Activated T-cell treated with anti-CD3 and anti-CD28 coated beads, Interleukin-2, amount 50 U/mL, for 1 hour (primary cell): ENCODE measurements around the gene RRP8.

ENCODE experiments used
- DNase-seq: peaks from one replicate; pipeline ENCODE4 v3.0.0-alpha.2; 2020

The RRP8 gene

GRCh38 chr11:6616596-6617250 lies 13.3 kb upstream of the RRP8 start:
- DNase-seq = no peak

GRCh38 chr11:6615882-6616585 lies 12.6 kb upstream of the RRP8 start:
- DNase-seq = no peak

- DNase-seq = no peak
These were observed 11.6 kb upstream of the RRP8 start for GRCh38 chr11:6615046-6615445.

GRCh38 chr11:6614446-6614845 lies 11.0 kb upstream of the RRP8 start:
- no peak for DNase-seq

- DNase-seq = no peak
These were observed 10.1 kb upstream of the RRP8 start for GRCh38 chr11:6613496-6613895.

GRCh38 chr11:6612213-6613041 lies 9.0 kb upstream of the RRP8 start, which contains the start of gene TAF10:
Gene TAF10 (minus strand): TSS chr11:6612216. CDS start chr11:6612189, 27 bp downstream.
- peak; percentile 95 for DNase-seq

GRCh38 chr11:6611963-6612212 lies 8.5 kb upstream of the RRP8 start:
- DNase-seq = no peak

GRCh38 chr11:6611092-6611962 lies 7.9 kb upstream of the RRP8 start:
- no peak for DNase-seq

- DNase-seq = peak; percentile 17
These were observed 7.2 kb upstream of the RRP8 start for GRCh38 chr11:6610591-6610990.

GRCh38 chr11:6609502-6610015 lies 6.1 kb upstream of the RRP8 start:
- no peak for DNase-seq

GRCh38 chr11:6608726-6609501 lies 5.5 kb upstream of the RRP8 start:
- DNase-seq = no peak

- no peak for DNase-seq
These were observed 4.6 kb upstream of the RRP8 start for GRCh38 chr11:6608011-6608410.

GRCh38 chr11:6607190-6607795 lies 3.9 kb upstream of the RRP8 start:
- no peak for DNase-seq

- DNase-seq = peak; percentile 48
These were observed 3.2 kb upstream of the RRP8 start for GRCh38 chr11:6606471-6607189.

GRCh38 chr11:6604790-6605189 lies 1.4 kb upstream of the RRP8 start:
- no peak for DNase-seq

- DNase-seq = peak; percentile 63
These were observed 738 bp upstream of the RRP8 start for GRCh38 chr11:6604081-6604626.

- no peak for DNase-seq
These were observed 1.1 kb downstream of the RRP8 start for GRCh38 chr11:6602096-6602940.

GRCh38 chr11:6601041-6601461 lies 2.4 kb downstream of the RRP8 start:
- DNase-seq = no peak

GRCh38 chr11:6599881-6600390 lies 3.5 kb downstream of the RRP8 start:
- DNase-seq = no peak
